Measurements from ENCODE around the gene USP10. TPM values are rescaled to one million over a fixed set of nuclear protein-coding genes. Genes with fewer than 3 reads are reported as not detected.

USP10 gene
- total and polyA plus RNA-seq, 2 donors: 31.7 to 44.7 TPM

GRCh38 chr16:84777435-84777834 lies 77.6 kb downstream of the USP10 start:
- no peak overlapping the region for H3K27ac ChIP-seq (ENCODE audit: low read depth in 1 of 2, low read length in 1 of 2)
- H3K9me3 ChIP-seq (ENCODE audit: control insufficient read depth in 2 of 2, insufficient read depth in 1 of 2, low read length in 1 of 2): no peaks in the 10 kb centered on the region
- 100% methylated on average over 5 of the region's 5 CpGs for WGBS
- H3K4me3 ChIP-seq (ENCODE audit: low read length in 2 of 2): no peak overlapping the region
- H3K4me1 ChIP-seq (ENCODE audit: control insufficient read depth in 2 of 2, insufficient read depth in 2 of 2, low read length in 2 of 2): no peaks in the 10 kb centered on the region
- peaks cover 58 to 59% of the 10 kb centered on the region in 2 donors for H3K36me3 ChIP-seq (ENCODE audit: control insufficient read depth in 2 of 2, insufficient read depth in 2 of 2, low read length in 1 of 2)
- no peak for DNase-seq (ENCODE audit: low read depth in 6 of 9, low spot score in 9 of 9)
- H3K27me3 ChIP-seq (ENCODE audit: control insufficient read depth in 2 of 2, insufficient read depth in 1 of 2, low read length in 1 of 2): no peaks in the 10 kb centered on the region

GRCh38 chr16:84778720-84779119 lies 78.9 kb downstream of the USP10 start:
- Histone ChIP-seq H3K4me3 (ENCODE audit: low read length in 2 of 2) (no peak overlapping the region), H3K36me3 (ENCODE audit: control insufficient read depth in 2 of 2, insufficient read depth in 2 of 2, low read length in 1 of 2) (peaks cover 46 to 47% of the 10 kb centered on the region in 2 donors), H3K9me3 (ENCODE audit: control insufficient read depth in 2 of 2, insufficient read depth in 1 of 2, low read length in 1 of 2) (no peaks in the 10 kb centered on the region), H3K27me3 (ENCODE audit: control insufficient read depth in 2 of 2, insufficient read depth in 1 of 2, low read length in 1 of 2) (no peaks in the 10 kb centered on the region), H3K27ac (ENCODE audit: low read depth in 1 of 2, low read length in 1 of 2) (no peak overlapping the region), H3K4me1 (ENCODE audit: control insufficient read depth in 2 of 2, insufficient read depth in 2 of 2, low read length in 2 of 2) (no peaks in the 10 kb centered on the region)
- 98% methylated on average over 18 of the region's 18 CpGs for WGBS
- no peak for DNase-seq (ENCODE audit: low read depth in 6 of 9, low spot score in 9 of 9)

- no peak for DNase-seq (ENCODE audit: low read depth in 6 of 9, low spot score in 9 of 9)
- H3K36me3 ChIP-seq (ENCODE audit: control insufficient read depth in 2 of 2, insufficient read depth in 2 of 2, low read length in 1 of 2): peaks cover 37 to 38% of the 10 kb centered on the region in 2 donors
- H3K27ac ChIP-seq (ENCODE audit: low read depth in 1 of 2, low read length in 1 of 2): no peak overlapping the region
- no peaks in the 10 kb centered on the region for H3K27me3 ChIP-seq (ENCODE audit: control insufficient read depth in 2 of 2, insufficient read depth in 1 of 2, low read length in 1 of 2)
- no peak overlapping the region for H3K4me3 ChIP-seq (ENCODE audit: low read length in 2 of 2)
- H3K9me3 ChIP-seq (ENCODE audit: control insufficient read depth in 2 of 2, insufficient read depth in 1 of 2, low read length in 1 of 2): no peaks in the 10 kb centered on the region
- WGBS: 99% methylated on average over 11 of the region's 11 CpGs
- H3K4me1 ChIP-seq (ENCODE audit: control insufficient read depth in 2 of 2, insufficient read depth in 2 of 2, low read length in 2 of 2): no peaks in the 10 kb centered on the region
Measured at GRCh38 chr16:84780063-84780462, 80.3 kb downstream of the USP10 start.

GRCh38 chr16:84780544-84781376 lies 81.0 kb downstream of the USP10 start:
- H3K27ac ChIP-seq (ENCODE audit: low read depth in 1 of 2, low read length in 1 of 2): no peak overlapping the region
- H3K4me3 ChIP-seq (ENCODE audit: low read length in 2 of 2): no peak overlapping the region
- no peaks in the 10 kb centered on the region for H3K9me3 ChIP-seq (ENCODE audit: control insufficient read depth in 2 of 2, insufficient read depth in 1 of 2, low read length in 1 of 2)
- H3K27me3 ChIP-seq (ENCODE audit: control insufficient read depth in 2 of 2, insufficient read depth in 1 of 2, low read length in 1 of 2): no peaks in the 10 kb centered on the region
- 97% methylated on average over 12 of the region's 12 CpGs for WGBS
- H3K36me3 ChIP-seq (ENCODE audit: control insufficient read depth in 2 of 2, insufficient read depth in 2 of 2, low read length in 1 of 2): peaks cover 32% of the 10 kb centered on the region in 2 donors
- no peaks in the 10 kb centered on the region for H3K4me1 ChIP-seq (ENCODE audit: control insufficient read depth in 2 of 2, insufficient read depth in 2 of 2, low read length in 2 of 2)
- no peak for DNase-seq (ENCODE audit: low read depth in 6 of 9, low spot score in 9 of 9)

GRCh38 chr16:84782846-84783245 lies 83.0 kb downstream of the USP10 start:
- no peak overlapping the region for H3K27ac ChIP-seq (ENCODE audit: low read depth in 1 of 2, low read length in 1 of 2)
- peaks cover 11 to 13% of the 10 kb centered on the region in 2 donors for H3K36me3 ChIP-seq (ENCODE audit: control insufficient read depth in 2 of 2, insufficient read depth in 2 of 2, low read length in 1 of 2)
- DNase-seq (ENCODE audit: low read depth in 6 of 9, low spot score in 9 of 9): no peak
- H3K4me3 ChIP-seq (ENCODE audit: low read length in 2 of 2): no peak overlapping the region
- 96% methylated on average over 2 of the region's 2 CpGs for WGBS
- no peaks in the 10 kb centered on the region for H3K9me3 ChIP-seq (ENCODE audit: control insufficient read depth in 2 of 2, insufficient read depth in 1 of 2, low read length in 1 of 2)
- H3K4me1 ChIP-seq (ENCODE audit: control insufficient read depth in 2 of 2, insufficient read depth in 2 of 2, low read length in 2 of 2): no peaks in the 10 kb centered on the region
- H3K27me3 ChIP-seq (ENCODE audit: control insufficient read depth in 2 of 2, insufficient read depth in 1 of 2, low read length in 1 of 2): no peaks in the 10 kb centered on the region

GRCh38 chr16:84785843-84786581 lies 86.2 kb downstream of the USP10 start:
- no peak for DNase-seq (ENCODE audit: low read depth in 6 of 9, low spot score in 9 of 9)
- WGBS: 83% methylated on average over 11 of the region's 11 CpGs

GRCh38 chr16:84786605-84787262 lies 86.9 kb downstream of the USP10 start:
- Histone ChIP-seq H3K36me3 (ENCODE audit: control insufficient read depth in 2 of 2, insufficient read depth in 2 of 2, low read length in 1 of 2) (no peaks in the 10 kb centered on the region), H3K9me3 (ENCODE audit: control insufficient read depth in 2 of 2, insufficient read depth in 1 of 2, low read length in 1 of 2) (no peaks in the 10 kb centered on the region), H3K27me3 (ENCODE audit: control insufficient read depth in 2 of 2, insufficient read depth in 1 of 2, low read length in 1 of 2) (no peaks in the 10 kb centered on the region), H3K4me3 (ENCODE audit: low read length in 2 of 2) (no peak overlapping the region), H3K4me1 (ENCODE audit: control insufficient read depth in 2 of 2, insufficient read depth in 2 of 2, low read length in 2 of 2) (no peaks in the 10 kb centered on the region), H3K27ac (ENCODE audit: low read depth in 1 of 2, low read length in 1 of 2) (no peak overlapping the region)
- no peak for DNase-seq (ENCODE audit: low read depth in 6 of 9, low spot score in 9 of 9)
- 96% methylated on average over 13 of the region's 13 CpGs for WGBS

More at GRCh38 chr16:84785843-84786581, 86.2 kb downstream of the USP10 start:
- Histone ChIP-seq H3K27ac (ENCODE audit: low read depth in 1 of 2, low read length in 1 of 2) (no peak overlapping the region), H3K4me1 (ENCODE audit: control insufficient read depth in 2 of 2, insufficient read depth in 2 of 2, low read length in 2 of 2) (no peaks in the 10 kb centered on the region), H3K9me3 (ENCODE audit: control insufficient read depth in 2 of 2, insufficient read depth in 1 of 2, low read length in 1 of 2) (no peaks in the 10 kb centered on the region), H3K36me3 (ENCODE audit: control insufficient read depth in 2 of 2, insufficient read depth in 2 of 2, low read length in 1 of 2) (no peaks in the 10 kb centered on the region), H3K27me3 (ENCODE audit: control insufficient read depth in 2 of 2, insufficient read depth in 1 of 2, low read length in 1 of 2) (no peaks in the 10 kb centered on the region), H3K4me3 (ENCODE audit: low read length in 2 of 2) (no peak overlapping the region)

- 93% methylated on average over 5 of the region's 5 CpGs for WGBS
- no peak overlapping the region for H3K4me3 ChIP-seq (ENCODE audit: low read length in 2 of 2)
- H3K9me3 ChIP-seq (ENCODE audit: control insufficient read depth in 2 of 2, insufficient read depth in 1 of 2, low read length in 1 of 2): no peaks in the 10 kb centered on the region
- H3K36me3 ChIP-seq (ENCODE audit: control insufficient read depth in 2 of 2, insufficient read depth in 2 of 2, low read length in 1 of 2): no peaks in the 10 kb centered on the region
- no peaks in the 10 kb centered on the region for H3K4me1 ChIP-seq (ENCODE audit: control insufficient read depth in 2 of 2, insufficient read depth in 2 of 2, low read length in 2 of 2)
- DNase-seq (ENCODE audit: low read depth in 6 of 9, low spot score in 9 of 9): no peak
- no peak overlapping the region for H3K27ac ChIP-seq (ENCODE audit: low read depth in 1 of 2, low read length in 1 of 2)
- H3K27me3 ChIP-seq (ENCODE audit: control insufficient read depth in 2 of 2, insufficient read depth in 1 of 2, low read length in 1 of 2): no peaks in the 10 kb centered on the region
Measured at GRCh38 chr16:84787263-84787622, 87.4 kb downstream of the USP10 start.

GRCh38 chr16:84788920-84789391 lies 89.2 kb downstream of the USP10 start:
- DNase-seq (ENCODE audit: low read depth in 6 of 9, low spot score in 9 of 9): no peak
- Histone ChIP-seq H3K27ac (ENCODE audit: low read depth in 1 of 2, low read length in 1 of 2) (no peak overlapping the region), H3K4me1 (ENCODE audit: control insufficient read depth in 2 of 2, insufficient read depth in 2 of 2, low read length in 2 of 2) (no peaks in the 10 kb centered on the region), H3K27me3 (ENCODE audit: control insufficient read depth in 2 of 2, insufficient read depth in 1 of 2, low read length in 1 of 2) (no peaks in the 10 kb centered on the region), H3K36me3 (ENCODE audit: control insufficient read depth in 2 of 2, insufficient read depth in 2 of 2, low read length in 1 of 2) (no peaks in the 10 kb centered on the region), H3K4me3 (ENCODE audit: low read length in 2 of 2) (no peak overlapping the region), H3K9me3 (ENCODE audit: control insufficient read depth in 2 of 2, insufficient read depth in 1 of 2, low read length in 1 of 2) (no peaks in the 10 kb centered on the region)
- WGBS: 97% methylated on average over 22 of the region's 22 CpGs
